ENCODE results near the gene LRP3. TPM values are rescaled to one million over a fixed set of nuclear protein-coding genes. Genes with fewer than 3 reads are reported as not detected.

The LRP3 gene
- total RNA-seq, 2 donors from 2014 or later = 16.3 to 22.2 TPM

- Histone ChIP-seq H3K9me3 (peaks cover 0 to 15% of the 10 kb centered on the region in 2 donors), H3K27ac (no peak overlapping the region), H3K4me3 (no peak overlapping the region), H3K27me3 (peaks cover 0 to 2% of the 10 kb centered on the region in 2 donors), H3K36me3 (no peaks in the 10 kb centered on the region), H3K4me1 (no peaks in the 10 kb centered on the region)
- TF ChIP-seq CTCF (IDR thresholded peaks at IDR 0.05) = no peak
- no peak for DNase-seq (ENCODE audit: low spot score)
Observed at GRCh38 chr19:33233056-33233873, 39.1 kb downstream of the LRP3 start.

GRCh38 chr19:33234092-33234491, 40.0 kb downstream of the LRP3 start:
- H3K9me3 ChIP-seq = peaks cover 0 to 7% of the 10 kb centered on the region in 2 donors
- H3K27me3 ChIP-seq = peaks cover 0 to 2% of the 10 kb centered on the region in 2 donors
- no peaks in the 10 kb centered on the region for H3K4me1 ChIP-seq
- H3K27ac ChIP-seq = no peak overlapping the region
- H3K36me3 ChIP-seq = no peaks in the 10 kb centered on the region
- no peak overlapping the region for H3K4me3 ChIP-seq
- no peak for TF ChIP-seq CTCF (IDR thresholded peaks at IDR 0.05)
- DNase-seq (ENCODE audit: low spot score) = no peak

GRCh38 chr19:33234736-33235135, 40.6 kb downstream of the LRP3 start:
- TF ChIP-seq CTCF (IDR thresholded peaks at IDR 0.05) = no peak
- Histone ChIP-seq H3K36me3 (no peaks in the 10 kb centered on the region), H3K27me3 (peaks cover 0 to 2% of the 10 kb centered on the region in 2 donors), H3K4me1 (no peaks in the 10 kb centered on the region), H3K9me3 (peaks cover 0 to under 1% of the 10 kb centered on the region in 2 donors), H3K4me3 (no peak overlapping the region), H3K27ac (no peak overlapping the region)
- DNase-seq (ENCODE audit: low spot score) = no peak

DNA sequence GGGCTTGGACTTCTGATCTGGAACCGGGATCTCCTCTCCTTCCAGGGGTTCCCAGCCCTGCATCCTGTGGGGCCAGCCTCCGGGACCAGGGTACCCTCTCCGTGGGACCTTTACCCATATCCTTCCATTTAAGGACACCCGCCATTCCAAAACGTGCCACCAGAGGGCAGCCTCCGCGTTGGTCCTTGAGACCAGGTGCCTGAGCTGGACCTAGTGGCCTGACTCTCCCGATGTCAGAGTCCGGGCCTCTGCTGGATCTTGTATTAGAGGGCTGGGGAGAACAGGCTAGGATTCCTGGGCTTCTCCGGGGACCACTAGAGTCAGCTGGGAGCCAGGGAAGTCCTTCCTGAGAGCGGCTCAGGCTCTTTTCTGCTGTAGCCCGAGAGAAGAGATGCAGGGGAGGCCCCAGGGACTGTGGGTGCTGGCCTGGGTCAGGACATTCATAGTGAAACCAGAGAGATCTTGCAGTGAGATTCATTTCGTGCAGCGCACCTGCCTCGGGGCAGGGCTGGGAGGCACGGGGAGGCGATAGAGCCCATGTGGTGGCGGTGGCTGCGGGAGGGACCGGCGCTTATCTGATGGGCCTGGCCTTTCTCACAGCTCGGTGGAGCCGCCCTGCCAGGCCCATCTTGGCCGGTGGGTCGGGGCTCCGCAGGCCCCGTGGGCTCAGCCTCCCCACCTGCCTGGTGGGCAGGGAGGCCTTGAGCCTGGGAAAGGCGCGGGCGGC, 41.3 kb downstream of the LRP3 start:
- Histone ChIP-seq H3K4me3 (no peak overlapping the region), H3K4me1 (no peaks in the 10 kb centered on the region), H3K36me3 (no peaks in the 10 kb centered on the region), H3K27me3 (peaks cover 0 to 2% of the 10 kb centered on the region in 2 donors), H3K27ac (no peak overlapping the region), H3K9me3 (no peaks in the 10 kb centered on the region)
- DNase-seq (ENCODE audit: low spot score) = peak; percentile 84
- TF ChIP-seq CTCF (IDR thresholded peaks at IDR 0.05) = peak; percentile 91 to 93

DNA sequence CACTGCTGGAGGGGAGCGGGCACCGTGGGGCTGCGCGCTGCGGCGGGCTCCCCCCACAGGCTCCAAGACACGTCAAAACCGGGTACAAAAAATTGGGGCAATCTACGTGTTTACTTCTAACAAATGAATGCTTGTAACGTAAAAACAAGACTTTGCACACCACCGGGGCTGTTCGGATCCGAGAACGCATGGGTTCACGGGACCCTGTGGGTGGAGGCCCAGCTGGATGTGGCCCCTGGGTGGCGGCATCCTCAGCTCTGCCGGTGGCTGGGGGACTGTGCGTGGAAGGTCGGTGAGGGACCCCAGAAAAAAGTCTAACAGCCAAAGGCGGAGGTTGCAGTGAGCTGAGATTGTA, 41.8 kb downstream of the LRP3 start:
- Histone ChIP-seq H3K4me1 (no peaks in the 10 kb centered on the region), H3K9me3 (no peaks in the 10 kb centered on the region), H3K27ac (no peak overlapping the region), H3K4me3 (no peak overlapping the region), H3K36me3 (no peaks in the 10 kb centered on the region), H3K27me3 (peaks cover 0 to 2% of the 10 kb centered on the region in 2 donors)
- TF ChIP-seq CTCF (IDR thresholded peaks at IDR 0.05) = no peak
- no peak for DNase-seq (ENCODE audit: low spot score)
